HepG2 (cell line): ENCODE data around the gene IFIH1.

Experiments
- DNMT1 ChIP-seq: sonication (generic); formaldehyde crosslinking; IDR thresholded peaks from 2 replicates; pipeline ENCODE4 v1.5.1; 2020; ENCODE audit warnings: mild to moderate bottlenecking, missing genetic modification reagents
- EHMT2 ChIP-seq: fragments of 200-600 bp; sonication (generic); IDR thresholded peaks from 2 replicates; pipeline ENCODE4 v1.7.0; 2017; ENCODE audit warnings: antibody characterized with exemption, low read depth, low read length, borderline replicate concordance
- JUN ChIP-seq: sonication (generic); formaldehyde crosslinking; IDR thresholded peaks from 2 replicates; pipeline ENCODE4 v1.4.0; 2020; ENCODE audit warnings: mild to moderate bottlenecking, missing genetic modification reagents
- POLR2A ChIP-seq, 2 experiments: IDR thresholded peaks; 2 replicates each; pipeline ENCODE4 v1.6.1; 2011; ENCODE audit warnings: low read depth in 2 of 2, low read length in 2 of 2, mild to moderate bottlenecking in 1 of 2, moderate library complexity in 1 of 2; ENCODE audit not compliant: insufficient read depth in 1 of 2
- SUZ12 ChIP-seq: fragments of 150-350 bp; IDR thresholded peaks from 2 replicates; pipeline ENCODE4 v1.6.1; 2014; ENCODE audit warnings: low read depth, low read length
- ZNF10 ChIP-seq: sonication (generic); formaldehyde crosslinking; IDR thresholded peaks from 2 replicates; pipeline ENCODE4 v1.4.0; 2020; ENCODE audit warnings: mild to moderate bottlenecking, low read depth, missing genetic modification reagents, borderline replicate concordance
- TF ChIP-seq, protein P1 (sequence below): sonication (generic); formaldehyde crosslinking; IDR thresholded peaks from 2 replicates; pipeline ENCODE4 v1.5.0; 2020; ENCODE audit warnings: mild to moderate bottlenecking, missing genetic modification reagents, moderate library complexity

DNA sequence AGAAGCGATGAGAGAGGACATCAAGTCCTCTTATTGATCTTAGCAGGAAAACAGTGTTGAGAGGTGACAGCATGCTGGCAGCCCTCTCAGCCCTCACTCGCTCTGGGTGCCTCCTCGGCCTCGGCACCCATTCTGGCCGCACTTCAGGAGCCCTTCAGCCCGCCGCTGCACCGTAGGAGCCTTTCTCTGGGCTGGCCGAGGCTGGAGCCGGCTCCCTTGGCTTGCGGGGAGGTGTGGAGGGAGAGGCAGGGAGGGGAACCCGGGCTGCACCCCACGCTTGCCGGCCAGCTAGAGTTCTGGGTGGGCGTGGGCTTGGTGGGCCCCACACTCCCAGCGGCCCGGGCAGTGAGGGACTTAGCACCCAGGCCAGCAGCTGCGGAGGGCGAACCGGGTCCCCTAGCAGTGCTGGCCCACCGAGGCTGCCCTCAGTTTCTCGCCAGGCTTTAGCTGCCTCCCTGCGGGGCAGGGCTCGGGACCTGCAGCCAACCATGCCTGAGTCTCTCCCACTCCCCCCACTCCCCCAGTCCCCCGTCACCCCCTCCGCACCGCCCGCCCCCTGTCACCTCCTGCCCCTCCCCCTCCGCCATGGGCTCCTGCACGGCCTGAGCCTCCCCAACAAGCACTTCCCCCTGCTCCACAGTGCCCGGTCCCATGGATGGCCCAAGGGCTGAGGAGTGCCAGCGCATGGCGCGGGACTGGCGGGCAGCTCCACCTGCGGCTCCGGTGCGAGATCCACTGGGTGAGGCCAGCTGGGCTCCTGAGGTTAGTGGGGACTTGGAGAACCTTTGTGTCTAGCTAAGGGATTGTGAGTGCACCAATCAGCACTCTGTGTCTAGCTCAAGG lies 83.6 kb downstream of the IFIH1 start:
- TF ChIP-seq DNMT1 (no peak), POLR2A (IDR thresholded peaks at IDR 0.05; ENCODE audit: insufficient read depth in 1 of 2, low read depth in 2 of 2, low read length in 2 of 2) (no peak), JUN (no peak), EHMT2 (no peak), ZNF10 (CRISPR knock-in tag) (no peak), SUZ12 (no peak)
- TF ChIP-seq, protein P1, sequence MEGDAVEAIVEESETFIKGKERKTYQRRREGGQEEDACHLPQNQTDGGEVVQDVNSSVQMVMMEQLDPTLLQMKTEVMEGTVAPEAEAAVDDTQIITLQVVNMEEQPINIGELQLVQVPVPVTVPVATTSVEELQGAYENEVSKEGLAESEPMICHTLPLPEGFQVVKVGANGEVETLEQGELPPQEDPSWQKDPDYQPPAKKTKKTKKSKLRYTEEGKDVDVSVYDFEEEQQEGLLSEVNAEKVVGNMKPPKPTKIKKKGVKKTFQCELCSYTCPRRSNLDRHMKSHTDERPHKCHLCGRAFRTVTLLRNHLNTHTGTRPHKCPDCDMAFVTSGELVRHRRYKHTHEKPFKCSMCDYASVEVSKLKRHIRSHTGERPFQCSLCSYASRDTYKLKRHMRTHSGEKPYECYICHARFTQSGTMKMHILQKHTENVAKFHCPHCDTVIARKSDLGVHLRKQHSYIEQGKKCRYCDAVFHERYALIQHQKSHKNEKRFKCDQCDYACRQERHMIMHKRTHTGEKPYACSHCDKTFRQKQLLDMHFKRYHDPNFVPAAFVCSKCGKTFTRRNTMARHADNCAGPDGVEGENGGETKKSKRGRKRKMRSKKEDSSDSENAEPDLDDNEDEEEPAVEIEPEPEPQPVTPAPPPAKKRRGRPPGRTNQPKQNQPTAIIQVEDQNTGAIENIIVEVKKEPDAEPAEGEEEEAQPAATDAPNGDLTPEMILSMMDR (CRISPR knock-in tag): no peak
